HG03159 (cell line): ENCODE results near the gene ZIC5.

Source experiments
- ATAC-seq: cut with Tn5 transposase; IDR thresholded peaks from one replicate; pipeline ENCODE4 v1.9.1; 2021; ENCODE audit warnings: mild to moderate bottlenecking, moderate library complexity; ENCODE audit not compliant: unreplicated experiment

Gene ZIC5

GRCh38 chr13:99987154-99988019 lies 15.8 kb upstream of the ZIC5 start:
- no peak for ATAC-seq

- no peak for ATAC-seq
Measured at GRCh38 chr13:99986741-99987140, 15.2 kb upstream of the ZIC5 start.

- no peak for ATAC-seq
Measured at GRCh38 chr13:99985886-99986527, 14.4 kb upstream of the ZIC5 start.

- ATAC-seq = no peak
Measured at GRCh38 chr13:99985241-99985874, 13.8 kb upstream of the ZIC5 start.

- no peak for ATAC-seq
Measured at GRCh38 chr13:99984461-99985240, 13.1 kb upstream of the ZIC5 start.

GRCh38 chr13:99983499-99984401 lies 12.2 kb upstream of the ZIC5 start:
- no peak for ATAC-seq

- no peak for ATAC-seq
Measured at GRCh38 chr13:99982731-99983498, 11.3 kb upstream of the ZIC5 start.

GRCh38 chr13:99982036-99982730 lies 10.6 kb upstream of the ZIC5 start:
- no peak for ATAC-seq

GRCh38 chr13:99981735-99982035 lies 10.1 kb upstream of the ZIC5 start, which contains the start of gene ZIC2:
Gene ZIC2, plus strand, starts transcription at chr13:99981784. Its CDS starts 281 bp downstream, at chr13:99982065.
- no peak for ATAC-seq

- no peak for ATAC-seq
Measured at GRCh38 chr13:99980824-99981734, 9.5 kb upstream of the ZIC5 start.

- ATAC-seq = no peak
Measured at GRCh38 chr13:99980201-99980823, 8.7 kb upstream of the ZIC5 start.

- no peak for ATAC-seq
Measured at GRCh38 chr13:99979453-99980200, 8.1 kb upstream of the ZIC5 start.

GRCh38 chr13:99978799-99979452 lies 7.4 kb upstream of the ZIC5 start:
- ATAC-seq = no peak

- ATAC-seq = no peak
Measured at GRCh38 chr13:99977912-99978798, 6.6 kb upstream of the ZIC5 start.

- no peak for ATAC-seq
Measured at GRCh38 chr13:99977334-99977911, 5.9 kb upstream of the ZIC5 start.
